ENCODE measurements around the gene PDYN. TPM values are rescaled to one million over a fixed set of nuclear protein-coding genes. Genes with fewer than 3 reads are reported as not detected.

The PDYN gene
- total and polyA plus RNA-seq, 10 of the 15 experiments (the other 5 are each of a cell fraction or from before 2014, with no cell fraction given), result not detected

DNA sequence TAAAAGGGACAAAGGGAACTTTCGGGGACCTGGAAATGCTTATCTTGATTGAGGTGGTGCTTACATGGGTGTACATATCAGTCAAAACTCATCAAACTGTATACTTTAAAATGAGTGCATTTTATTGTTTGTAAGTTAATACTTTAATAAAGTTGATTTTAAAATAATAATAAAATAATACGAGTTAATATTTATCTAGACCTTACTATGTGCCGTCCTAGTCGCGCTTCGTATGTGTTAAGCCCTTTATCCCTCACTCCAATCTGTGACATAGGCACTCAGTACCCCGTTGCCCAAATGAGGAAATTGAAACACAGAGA is 47.5 kb downstream of the PDYN start:
- no peak overlapping the region for H3K27ac ChIP-seq (ENCODE audit: control insufficient read depth, insufficient read depth)
- H3K36me3 ChIP-seq (ENCODE audit: control insufficient read depth in 2 of 2, insufficient read depth in 2 of 2, low read length in 1 of 2), result no peaks in the 10 kb centered on the region
- no peak overlapping the region for H3K4me2 ChIP-seq (ENCODE audit: control insufficient read depth, insufficient read depth)
- H3K79me2 ChIP-seq (ENCODE audit: control insufficient read depth, insufficient read depth, low read length), result no peaks in the 10 kb centered on the region
- H3K4me3 ChIP-seq, result no peak overlapping the region
- no peaks in the 10 kb centered on the region for H3K9me3 ChIP-seq (replicated peaks; ENCODE audit: control insufficient read depth, insufficient read depth, low read length)
- ATAC-seq (no peak), FAIRE-seq (no peak), DNase-seq (ENCODE audit: low read depth, low spot score) (no peak)
- intact Hi-C loops (cut with micrococcal nuclease; ENCODE audit: unreplicated experiment), result no loop called here
- peaks cover 4 to 7% of the 10 kb centered on the region in 2 experiments for H3K27me3 ChIP-seq (replicated peaks in 1 of 2; ENCODE audit: control insufficient read depth in 2 of 2, insufficient read depth in 2 of 2, low read length in 1 of 2)
- H3K4me1 ChIP-seq (ENCODE audit: control insufficient read depth, insufficient read depth, low read length), result no peaks in the 10 kb centered on the region
- POLR2A ChIA-PET, result interaction anchor here (0.6 kb wide), 1 partner anchor 147 kb away, joined by 4 read pairs; no protein-coding TSS in a partner anchor
- SMC1A ChIA-PET (ENCODE audit: uncharacterized antibody, unreplicated experiment), result interaction anchor here (1.1 kb wide), 1 partner anchor 9 kb away, joined by 4 read pairs; no protein-coding TSS in a partner anchor
- CTCF ChIA-PET, result interaction anchor here (0.9 to 1.0 kb wide), 3 partner anchors 14 to 234 kb away, joined by 3 read pairs; no protein-coding TSS in a partner anchor
- WGBS (ENCODE audit: insufficient coverage, insufficient replicate concordance, low lambda C conversion rate, missing lambda C conversion rate), result 67% methylated on average over 7 of the region's 7 CpGs
- no peak overlapping the region for H3K9ac ChIP-seq (ENCODE audit: control insufficient read depth, insufficient read depth, low read length)
- TF ChIP-seq CHD4 (IDR thresholded peaks at IDR 0.05) (no peak), NR2F1 (conservative IDR thresholded peaks at IDR 0.05) (no peak), PAX5 (IDR thresholded peaks at IDR 0.05; ENCODE audit: borderline replicate concordance, low read depth, low read length) (no peak)
- no peaks in the 10 kb centered on the region for H4K20me1 ChIP-seq (ENCODE audit: control insufficient read depth, insufficient read depth)
- H2AFZ ChIP-seq (ENCODE audit: control insufficient read depth, low read depth, low read length), result no peak overlapping the region
- in situ Hi-C loops (cut with MboI), result no loop called here
- RAD21 ChIA-PET (ENCODE audit: unreplicated experiment), result no interaction called here
- BruUV-seq (replicated peaks), result no TSS peak

DNA sequence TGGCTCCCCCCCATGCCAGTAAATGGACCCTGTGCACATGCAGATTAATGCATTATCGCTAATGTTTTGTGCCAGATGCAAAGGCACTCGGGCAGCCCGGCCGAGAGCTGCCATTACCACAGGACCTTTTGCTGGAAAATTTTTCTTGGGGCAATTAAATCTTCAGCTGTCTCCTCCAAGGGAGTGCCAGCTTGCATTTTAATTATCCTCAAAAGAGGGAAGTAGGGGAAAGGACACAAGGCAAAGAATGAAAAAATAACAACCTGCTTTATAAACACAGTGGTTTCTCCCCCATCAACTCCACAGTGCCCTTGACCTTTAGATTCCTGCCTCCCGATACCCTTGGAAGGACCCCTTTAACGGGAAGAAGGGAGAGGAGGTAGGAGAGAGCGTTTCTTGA is 48.2 kb downstream of the PDYN start:
- FAIRE-seq, result no peak
- Histone ChIP-seq H3K4me1 (ENCODE audit: control insufficient read depth, insufficient read depth, low read length) (no peaks in the 10 kb centered on the region), H4K20me1 (ENCODE audit: control insufficient read depth, insufficient read depth) (no peaks in the 10 kb centered on the region), H3K9me3 (replicated peaks; ENCODE audit: control insufficient read depth, insufficient read depth, low read length) (no peaks in the 10 kb centered on the region), H3K4me3 (no peak overlapping the region), H3K27ac (ENCODE audit: control insufficient read depth, insufficient read depth) (no peak overlapping the region), H3K79me2 (ENCODE audit: control insufficient read depth, insufficient read depth, low read length) (no peaks in the 10 kb centered on the region), H2AFZ (ENCODE audit: control insufficient read depth, low read depth, low read length) (no peak overlapping the region), H3K27me3 (replicated peaks in 1 of 2; ENCODE audit: control insufficient read depth in 2 of 2, insufficient read depth in 2 of 2, low read length in 1 of 2) (peaks cover 4 to 7% of the 10 kb centered on the region in 2 experiments), H3K36me3 (ENCODE audit: control insufficient read depth in 2 of 2, insufficient read depth in 2 of 2, low read length in 1 of 2) (no peaks in the 10 kb centered on the region), H3K4me2 (ENCODE audit: control insufficient read depth, insufficient read depth) (no peak overlapping the region), H3K9ac (ENCODE audit: control insufficient read depth, insufficient read depth, low read length) (no peak overlapping the region)
- BruUV-seq (replicated peaks), result no TSS peak
- CTCF ChIA-PET, result interaction anchor here (0.9 to 1.0 kb wide), 2 partner anchors 13 to 16 kb away, joined by 3 read pairs; no protein-coding TSS in a partner anchor
- intact Hi-C loops (cut with micrococcal nuclease; ENCODE audit: unreplicated experiment) (no loop called here), in situ Hi-C loops (cut with MboI) (no loop called here)
- WGBS (ENCODE audit: insufficient coverage, insufficient replicate concordance, low lambda C conversion rate, missing lambda C conversion rate), result 49% methylated on average over 7 of the region's 7 CpGs
- RAD21 ChIA-PET (ENCODE audit: unreplicated experiment), result no interaction called here
- POLR2A ChIA-PET, result no interaction called here
- DNase-seq (ENCODE audit: low read depth, low spot score), result no peak
- TF ChIP-seq NFYA (IDR thresholded peaks at IDR 0.05; ENCODE audit: borderline replicate concordance, low read depth, low read length), result no peak
- no peak for TF ChIP-seq TARDBP (IDR thresholded peaks at IDR 0.05; ENCODE audit: borderline replicate concordance)
- TF ChIP-seq ZNF274 (IDR thresholded peaks at IDR 0.05; ENCODE audit: insufficient read depth, insufficient read length), result no peak
- SMC1A ChIA-PET (ENCODE audit: uncharacterized antibody, unreplicated experiment), result no interaction called here
- ATAC-seq, result no peak

Data from GM12878 (cell line).